H1 (cell line): ENCODE measurements around the gene PDE1C. TPM values are rescaled to one million over a fixed set of nuclear protein-coding genes. Genes with fewer than 3 reads are reported as not detected.

Source experiments
- CTCF ChIA-PET: fragments of 300-600 bp; sonication (Branson Sonifier 250); formaldehyde crosslinking; loops from one replicate; lab custom pipeline; 2021; ENCODE audit not compliant: partially characterized antibody; lab: Charles Lee
- POLR2A ChIA-PET: fragments of 300-600 bp; sonication (Branson Sonifier 250); formaldehyde crosslinking; loops from one replicate; lab custom pipeline; 2021; ENCODE audit warnings: inconsistent platforms; ENCODE audit not compliant: partially characterized antibody; lab: Charles Lee
- DNase-seq, 2 experiments: peaks; one replicate each; pipeline versions ENCODE4 v3.0.0 to v3.0.0-alpha.2; 2010 to 2022; ENCODE audit warnings: low spot score in 2 of 2, low read depth in 1 of 2, mixed read lengths in 1 of 2
- FAIRE-seq: peaks from 2 replicates; lab custom pipeline; 2011; peaks lifted over from hg19 to GRCh38; lab: Jason Lieb, UNC
- H2AFZ ChIP-seq: 2 replicates; pipeline ENCODE4 v1.8.1; 2012; ENCODE audit warnings: low read length, inconsistent platforms
- H2AK5ac ChIP-seq: 2 replicates; pipeline ENCODE4 v1.6.1; 2013; ENCODE audit warnings: low read depth, low read length
- H2BK120ac ChIP-seq: replicated peaks from 2 replicates; pipeline ENCODE3; 2013; ENCODE audit warnings: low read depth, low read length, inconsistent platforms
- H2BK12ac ChIP-seq: 2 replicates; pipeline ENCODE4 v1.6.1; 2013; ENCODE audit warnings: low read depth, low read length
- H2BK15ac ChIP-seq: 2 replicates; pipeline ENCODE4 v1.6.1; 2013; ENCODE audit warnings: low read length
- H2BK20ac ChIP-seq: 2 replicates; pipeline ENCODE4 v1.6.1; 2013; ENCODE audit warnings: low read length
- H2BK5ac ChIP-seq: 2 replicates; pipeline ENCODE4 v1.6.1; 2013; ENCODE audit warnings: low read depth, low read length
- H3K14ac ChIP-seq: 2 replicates; pipeline ENCODE4 v1.6.1; 2013; ENCODE audit warnings: inconsistent platforms; ENCODE audit not compliant: insufficient read length
- H3K18ac ChIP-seq: 2 replicates; pipeline ENCODE4 v1.6.1; 2013; ENCODE audit warnings: low read length; ENCODE audit errors: extremely low read depth
- H3K23ac ChIP-seq: 2 replicates; pipeline ENCODE4 v1.6.1; 2013; ENCODE audit warnings: inconsistent platforms; ENCODE audit not compliant: insufficient read length
- H3K23me2 ChIP-seq: 2 replicates; pipeline ENCODE4 v1.6.1; 2013; ENCODE audit warnings: low read depth, low read length
- H3K27ac ChIP-seq: 2 replicates; pipeline ENCODE4 v1.6.1; 2011; ENCODE audit warnings: low read depth, low read length, inconsistent platforms
- H3K27me3 ChIP-seq, 4 experiments: replicated peaks in 1 of 4; 1 replicate in 1 of 4; 2 replicates in 3 of 4; pipeline versions ENCODE4 v1.6.1 to v1.8.1; 2011 to 2013; ENCODE audit warnings: low read length in 3 of 4, mild to moderate bottlenecking in 3 of 4, inconsistent platforms in 2 of 4, mixed read lengths in 2 of 4, moderate library complexity in 1 of 4; ENCODE audit not compliant: control insufficient read depth in 3 of 4, insufficient read depth in 3 of 4; ENCODE audit errors: extremely low read depth in 1 of 4
- H3K36me3 ChIP-seq, 4 experiments: 2 replicates each; pipeline versions ENCODE4 v1.6.1 to v1.8.1; 2011 to 2013; ENCODE audit warnings: mild to moderate bottlenecking in 4 of 4, low read length in 3 of 4, moderate library complexity in 2 of 4, control low read depth in 1 of 4, inconsistent platforms in 1 of 4; ENCODE audit not compliant: insufficient read depth in 4 of 4, control insufficient read depth in 2 of 4
- H3K4ac ChIP-seq: replicated peaks from 2 replicates; pipeline ENCODE3; 2013; ENCODE audit warnings: low read length, low read depth, mixed read lengths, inconsistent platforms; ENCODE audit not compliant: insufficient read length
- H3K4me1 ChIP-seq, 4 experiments: replicated peaks in 1 of 4; 1 replicate in 1 of 4; 2 replicates in 3 of 4; pipeline versions ENCODE4 v1.6.1 to v1.8.1; 2011 to 2013; ENCODE audit warnings: low read length in 3 of 4, inconsistent platforms in 2 of 4, mixed read lengths in 1 of 4; ENCODE audit not compliant: insufficient read depth in 4 of 4, control insufficient read depth in 3 of 4
- H3K4me2 ChIP-seq, 2 experiments: 2 replicates each; pipeline versions ENCODE4 v1.6.1 to v1.8.1; 2011 to 2013; ENCODE audit warnings: low read depth in 2 of 2, low read length in 2 of 2, control low read depth in 1 of 2, inconsistent platforms in 1 of 2, mild to moderate bottlenecking in 1 of 2; ENCODE audit not compliant: insufficient read depth in 1 of 2
- H3K4me3 ChIP-seq, 4 experiments: fragments of 200-600, 300-600 bp in 1 of 4; sonication (generic), shearing (Covaris generic), sonication (Bioruptor Twin) in 1 of 4; 2 replicates each; pipeline versions ENCODE4 v1.5.1 to v1.8.1; 2011 to 2016; ENCODE audit warnings: low read length in 4 of 4, low read depth in 3 of 4, control low read depth in 2 of 4, inconsistent platforms in 2 of 4, mild to moderate bottlenecking in 2 of 4, mixed read lengths in 1 of 4, moderate library complexity in 1 of 4; ENCODE audit not compliant: insufficient read depth in 2 of 4; ENCODE audit errors: extremely low read depth in 1 of 4
- H3K56ac ChIP-seq: replicated peaks from 2 replicates; pipeline ENCODE3; 2013; ENCODE audit warnings: low read depth, mild to moderate bottlenecking, mixed read lengths, low read length, inconsistent platforms; ENCODE audit not compliant: insufficient read length
- H3K79me1 ChIP-seq: 2 replicates; pipeline ENCODE4 v1.6.1; 2013; ENCODE audit warnings: low read depth, low read length, control low read depth
- H3K79me2 ChIP-seq, 2 experiments: 2 replicates each; pipeline versions ENCODE4 v1.6.1 to v1.8.1; 2012 to 2013; ENCODE audit warnings: low read length in 2 of 2, mild to moderate bottlenecking in 2 of 2, inconsistent platforms in 1 of 2; ENCODE audit not compliant: insufficient read depth in 2 of 2, control insufficient read depth in 1 of 2
- H3K9ac ChIP-seq, 4 experiments: replicated peaks in 1 of 4; 1 replicate in 1 of 4; 2 replicates in 3 of 4; pipeline versions ENCODE4 v1.6.1 to v1.8.1; 2011 to 2013; ENCODE audit warnings: low read depth in 3 of 4, low read length in 3 of 4, control low read depth in 2 of 4, mild to moderate bottlenecking in 2 of 4, moderate library complexity in 2 of 4, inconsistent platforms in 1 of 4; ENCODE audit errors: extremely low read depth in 1 of 4
- H3K9me3 ChIP-seq, 2 experiments: 2 replicates each; pipeline versions ENCODE4 v1.6.1 to v1.8.1; 2012 to 2013; ENCODE audit warnings: mild to moderate bottlenecking in 2 of 2, moderate library complexity in 2 of 2, control low read depth in 1 of 2, inconsistent platforms in 1 of 2, low read depth in 1 of 2, low read length in 1 of 2, mixed read lengths in 1 of 2; ENCODE audit not compliant: insufficient read depth in 2 of 2
- H4K20me1 ChIP-seq, 2 experiments: replicated peaks in 1 of 2; 2 replicates each; pipeline versions ENCODE3 to v1.8.1; 2011 to 2013; ENCODE audit warnings: inconsistent platforms in 2 of 2, low read length in 2 of 2, mild to moderate bottlenecking in 1 of 2; ENCODE audit not compliant: insufficient read depth in 2 of 2, control insufficient read depth in 1 of 2
- H4K5ac ChIP-seq: 2 replicates; pipeline ENCODE4 v1.6.1; 2013; ENCODE audit warnings: low read length, low read depth, mixed read lengths, inconsistent platforms; ENCODE audit not compliant: insufficient read length
- H4K8ac ChIP-seq: 2 replicates; pipeline ENCODE4 v1.8.0; 2013; ENCODE audit warnings: mild to moderate bottlenecking, moderate library complexity, low read length, inconsistent platforms; ENCODE audit not compliant: insufficient read depth; ENCODE audit errors: extremely low read depth
- H4K91ac ChIP-seq: replicated peaks from 2 replicates; pipeline ENCODE3; 2013; ENCODE audit warnings: low read length, mixed read lengths, inconsistent platforms; ENCODE audit not compliant: insufficient read length
- JUND ChIP-seq: IDR thresholded peaks from 2 replicates; pipeline ENCODE4 v1.6.1; 2011; ENCODE audit warnings: mild to moderate bottlenecking, improper control_type of control experiment, low read length
- RAD21 ChIP-seq, 2 experiments: IDR thresholded peaks in 1 of 2; conservative IDR thresholded peaks in 1 of 2; 2 replicates each; pipeline ENCODE4 v1.6.1; 2011; ENCODE audit warnings: low read depth in 2 of 2, low read length in 2 of 2, improper control_type of control experiment in 1 of 2, inconsistent platforms in 1 of 2, mild to moderate bottlenecking in 1 of 2, moderate library complexity in 1 of 2
- WGBS, 2 experiments: shearing (Covaris generic) in 1 of 2; methylation state at CpG; one replicate each; pipeline versions ENCODE4 v1.1.6 to v1.1.7; 2013 to 2015; ENCODE audit warnings: low lambda C conversion rate in 2 of 2, mixed read lengths in 2 of 2, inconsistent platforms in 1 of 2, low coverage in 1 of 2, missing lambda C conversion rate in 1 of 2; ENCODE audit not compliant: insufficient replicate concordance in 2 of 2, insufficient coverage in 1 of 2, insufficient read length in 1 of 2; ENCODE audit errors: extremely low coverage in 1 of 2, missing lambda C conversion rate in 1 of 2; 5-methylcytosine and 5-hydroxymethylcytosine counted together
- polyA plus RNA-seq, 7 experiments: library from polyadenylated mRNA; depleted of rRNA in 3 of 7; stranded (reverse) in 5 of 7; unstranded in 2 of 7; fragments of >200 nt in 5 of 7; fragments of 200-250 nt in 2 of 7; gene quantifications; 1 replicate in 5 of 7; 2 replicates in 1 of 7; 4 replicates in 1 of 7; pipeline versions ENCODE4 v1.2.1 to v1.2.3, GENCODE V29; 2011 to 2013; ENCODE audit warnings: missing spikeins in 2 of 7, mixed read lengths in 2 of 7
- total RNA-seq: library from RNA; stranded (reverse); fragmentation: NEBNext Ultra II Directional; extraction: Animal tissue kit (Norgen Biotek cat#: 25700); gene quantifications from 2 replicates; pipeline ENCODE4 v1.2.1, GENCODE V29; 2021
- TF ChIP-seq, protein P1 (sequence below), 3 experiments: IDR thresholded peaks; 1 replicate in 2 of 3; 2 replicates in 1 of 3; pipeline versions ENCODE4 v1.5.1 to v1.6.1; 2011; ENCODE audit warnings: low read length in 3 of 3, mild to moderate bottlenecking in 3 of 3, inconsistent platforms in 2 of 3, low read depth in 1 of 3, moderate library complexity in 1 of 3; ENCODE audit not compliant: insufficient read depth in 1 of 3; ENCODE audit errors: control extremely low read depth in 1 of 3

Gene PDE1C
- total and polyA plus RNA-seq, 2 of the 8 experiments (the other 6 are each of a cell fraction or from before 2014, with no cell fraction given), result 0.11 to 1.1 TPM

DNA sequence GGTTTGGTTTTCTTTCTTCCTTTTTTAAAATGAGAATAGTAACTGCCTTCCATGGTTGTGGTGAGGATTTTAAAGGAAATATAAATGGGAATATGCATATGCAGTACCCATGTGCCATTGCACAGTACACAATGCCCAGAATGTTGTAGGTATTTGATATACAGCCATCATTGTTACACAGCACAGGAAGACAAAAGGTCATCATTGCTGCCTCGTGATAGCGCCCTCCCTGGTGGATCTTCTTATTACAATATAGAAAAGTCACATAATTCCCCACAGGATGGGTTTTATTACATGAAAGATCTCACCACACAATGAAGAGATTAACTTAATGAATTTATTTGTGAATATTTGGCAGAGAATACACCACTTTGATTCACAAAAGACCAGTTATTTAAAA, 306.7 kb downstream of the PDE1C start:
- peaks cover 0 to 2% (median 0%) of the 10 kb centered on the region in 4 experiments; a peak in 2 of 7 replicates for H3K4me1 ChIP-seq
- H4K91ac ChIP-seq, result no peak overlapping the region
- no peaks in the 10 kb centered on the region for H3K79me2 ChIP-seq
- H3K18ac ChIP-seq, result no peak overlapping the region
- no peak overlapping the region for H3K27ac ChIP-seq
- no peak overlapping the region for H3K9ac ChIP-seq
- H2BK120ac ChIP-seq, result no peak overlapping the region
- peak; percentile 84 for FAIRE-seq
- CTCF ChIA-PET, result interaction anchor here (0.7 to 2.4 kb wide), 15 partner anchors 9 to 446 kb away, joined by 3 to 14 read pairs (median 4); no protein-coding TSS in a partner anchor
- 7% methylated on average over 2 of the region's 2 CpGs; no CpG with 5 or more reads in 1 of the 2 experiments for WGBS, 2 experiments
- POLR2A ChIA-PET, result no interaction called here
- no peak overlapping the region for H2BK20ac ChIP-seq
- DNase-seq, result no peak
- H3K79me1 ChIP-seq, result no peaks in the 10 kb centered on the region
- no peak overlapping the region for H4K8ac ChIP-seq
- no peaks in the 10 kb centered on the region for H3K36me3 ChIP-seq
- H2AK5ac ChIP-seq, result no peak overlapping the region
- H3K9me3 ChIP-seq, result no peaks in the 10 kb centered on the region
- peaks cover 6% of the 10 kb centered on the region in 2 experiments for H4K20me1 ChIP-seq
- H3K23me2 ChIP-seq, result no peaks in the 10 kb centered on the region; the same call in 1 of the 2 replicates
- no peak overlapping the region for H2BK15ac ChIP-seq
- peaks cover 48 to 93% (median 79%) of the 10 kb centered on the region in 4 experiments for H3K27me3 ChIP-seq
- no peak overlapping the region for H3K4ac ChIP-seq
- no peak overlapping the region for H3K14ac ChIP-seq
- no peak overlapping the region for H3K56ac ChIP-seq
- H3K4me2 ChIP-seq, result no peak overlapping the region
- no peak overlapping the region for H2AFZ ChIP-seq
- no peak for TF ChIP-seq JUND
- TF ChIP-seq, protein P1, sequence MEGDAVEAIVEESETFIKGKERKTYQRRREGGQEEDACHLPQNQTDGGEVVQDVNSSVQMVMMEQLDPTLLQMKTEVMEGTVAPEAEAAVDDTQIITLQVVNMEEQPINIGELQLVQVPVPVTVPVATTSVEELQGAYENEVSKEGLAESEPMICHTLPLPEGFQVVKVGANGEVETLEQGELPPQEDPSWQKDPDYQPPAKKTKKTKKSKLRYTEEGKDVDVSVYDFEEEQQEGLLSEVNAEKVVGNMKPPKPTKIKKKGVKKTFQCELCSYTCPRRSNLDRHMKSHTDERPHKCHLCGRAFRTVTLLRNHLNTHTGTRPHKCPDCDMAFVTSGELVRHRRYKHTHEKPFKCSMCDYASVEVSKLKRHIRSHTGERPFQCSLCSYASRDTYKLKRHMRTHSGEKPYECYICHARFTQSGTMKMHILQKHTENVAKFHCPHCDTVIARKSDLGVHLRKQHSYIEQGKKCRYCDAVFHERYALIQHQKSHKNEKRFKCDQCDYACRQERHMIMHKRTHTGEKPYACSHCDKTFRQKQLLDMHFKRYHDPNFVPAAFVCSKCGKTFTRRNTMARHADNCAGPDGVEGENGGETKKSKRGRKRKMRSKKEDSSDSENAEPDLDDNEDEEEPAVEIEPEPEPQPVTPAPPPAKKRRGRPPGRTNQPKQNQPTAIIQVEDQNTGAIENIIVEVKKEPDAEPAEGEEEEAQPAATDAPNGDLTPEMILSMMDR (IDR thresholded peaks at IDR 0.05; ENCODE audit: control extremely low read depth in 1 of 3, insufficient read depth in 1 of 3, low read depth in 1 of 3, low read length in 3 of 3), result peak in 2 of 3 experiments; percentile 42 to 59; a peak in 3 of 4 replicates
- TF ChIP-seq RAD21 (IDR thresholded peaks at IDR 0.05 in 1 of 2, conservative IDR thresholded peaks at IDR 0.05 in 1 of 2; ENCODE audit: low read depth in 2 of 2, low read length in 2 of 2), result 0 out of 4 replicates have a peak, but pooled peaks of 1 of the 2 experiments have one; percentile 16
- H3K23ac ChIP-seq, result no peak overlapping the region
- no peak overlapping the region for H2BK5ac ChIP-seq
- no peak overlapping the region for H3K4me3 ChIP-seq
- no peak overlapping the region for H4K5ac ChIP-seq
- H2BK12ac ChIP-seq, result no peak overlapping the region
